HG03439 (cell line): ENCODE data around the gene SELENOW.
"Not testable (repeated sequence)": the region's sequence is repeated elsewhere in the genome, so short reads cannot be mapped to it uniquely, and the experiment has no call there.

Experiments
- ATAC-seq: cut with Tn5 transposase; IDR thresholded peaks from one replicate; pipeline ENCODE4 v1.9.1; 2021; ENCODE audit warnings: mild to moderate bottlenecking, moderate library complexity; ENCODE audit not compliant: unreplicated experiment

SELENOW gene

GRCh38 chr19:47781590-47782262, 3.2 kb downstream of the SELENOW start:
- no peak for ATAC-seq

GRCh38 chr19:47786566-47786965, 8.1 kb downstream of the SELENOW start:
- ATAC-seq = no peak

GRCh38 chr19:47787307-47787706, 8.8 kb downstream of the SELENOW start:
- ATAC-seq = not testable (repeated sequence)

- ATAC-seq = not testable (repeated sequence)
Measured at GRCh38 chr19:47789811-47790210, 11.3 kb downstream of the SELENOW start.

GRCh38 chr19:47790398-47790814, 11.9 kb downstream of the SELENOW start:
- ATAC-seq = no peak

GRCh38 chr19:47792616-47793015, 14.1 kb downstream of the SELENOW start:
- ATAC-seq = no peak

- ATAC-seq = no peak
Measured at GRCh38 chr19:47794526-47794925, 16.0 kb downstream of the SELENOW start.

- ATAC-seq = no peak
Measured at GRCh38 chr19:47796785-47797184, 18.3 kb downstream of the SELENOW start.

- ATAC-seq = no peak
Measured at GRCh38 chr19:47797996-47798903, 19.7 kb downstream of the SELENOW start.

- ATAC-seq = no peak
Measured at GRCh38 chr19:47798904-47799266, 20.4 kb downstream of the SELENOW start.

GRCh38 chr19:47801270-47801669, 22.8 kb downstream of the SELENOW start:
- ATAC-seq = no peak

- ATAC-seq = no peak
Measured at GRCh38 chr19:47802521-47803043, 24.1 kb downstream of the SELENOW start.

GRCh38 chr19:47803148-47803547, 24.6 kb downstream of the SELENOW start:
- ATAC-seq = not testable (repeated sequence)

- ATAC-seq = not testable (repeated sequence)
Measured at GRCh38 chr19:47803671-47804070, 25.2 kb downstream of the SELENOW start.

- ATAC-seq = not testable (repeated sequence)
Measured at GRCh38 chr19:47804451-47804850, 25.9 kb downstream of the SELENOW start, which contains the start of gene TPRX1. Gene TPRX1, minus strand, starts transcription at chr19:47804551. Its CDS starts 12 bp downstream, at chr19:47804539.

- ATAC-seq = no peak
Measured at GRCh38 chr19:47805313-47805712, 26.8 kb downstream of the SELENOW start.

GRCh38 chr19:47806435-47806834, 27.9 kb downstream of the SELENOW start:
- ATAC-seq = no peak

GRCh38 chr19:47813304-47813994, 34.9 kb downstream of the SELENOW start:
- ATAC-seq = no peak

GRCh38 chr19:47813995-47814328, 35.5 kb downstream of the SELENOW start:
- no peak for ATAC-seq

GRCh38 chr19:47816270-47816669, 37.8 kb downstream of the SELENOW start:
- ATAC-seq = not testable (repeated sequence)

- not testable (repeated sequence) for ATAC-seq
Measured at GRCh38 chr19:47818221-47818620, 39.7 kb downstream of the SELENOW start.
